Body of pancreas (tissue), 4 donors: ENCODE data around the gene HERC5. TPM values are rescaled to one million over a fixed set of nuclear protein-coding genes. Genes with fewer than 3 reads are reported as not detected.

ENCODE experiments used
- ATAC-seq: fragments of 150-250 bp; one replicate; pipeline ENCODE4 v1.9.1; 2016
- DNase-seq, 4 donors: peaks; one replicate each; pipeline ENCODE4 v3.0.0-alpha.2; 2019
- H3K27ac ChIP-seq, 4 donors: fragments of 200-600 bp; sonication (generic); 1 replicate in 3 of 4; 2 replicates in 1 of 4; pipeline versions ENCODE4 v1.5.1 to v1.6.1; 2016 to 2019; ENCODE audit warnings: mild to moderate bottlenecking in 1 of 4, mixed read lengths in 1 of 4, moderate library complexity in 1 of 4
- H3K27me3 ChIP-seq, 2 donors: fragments of 200-600 bp; sonication (generic); one replicate each; pipeline ENCODE4 v1.6.0; 2016; ENCODE audit warnings: mild to moderate bottlenecking in 1 of 2
- H3K36me3 ChIP-seq, 2 donors: fragments of 200-600 bp; sonication (generic); replicated peaks in 1 of 2; 2 replicates each; pipeline ENCODE4 v1.5.1; 2016; ENCODE audit warnings: low read depth in 2 of 2; ENCODE audit not compliant: insufficient read depth in 1 of 2
- H3K4me1 ChIP-seq: fragments of 200-600 bp; sonication (generic); one replicate; pipeline ENCODE4 v1.6.0; 2016
- H3K4me3 ChIP-seq, 2 donors: fragments of 200-600 bp; sonication (generic); 1 replicate in 1 of 2; 2 replicates in 1 of 2; pipeline ENCODE4 v1.5.1; 2016 to 2019
- H3K9me3 ChIP-seq, 3 donors: fragments of 200-600 bp; sonication (generic); 1 replicate in 2 of 3; 2 replicates in 1 of 3; pipeline ENCODE4 v1.5.1; 2016
- CTCF ChIP-seq, 7 experiments: fragments of 450-650 bp in 4 of 7; fragments of 200-600 bp in 3 of 7; sonication (generic) in 3 of 7; IDR thresholded peaks; one replicate each; pipeline ENCODE4 v1.5.1; 2016 to 2019; ENCODE audit warnings: antibody characterized with exemption in 7 of 7
- POLR2A ChIP-seq, 3 donors: fragments of 450-650 bp; IDR thresholded peaks; one replicate each; pipeline ENCODE4 v1.6.1; 2016; ENCODE audit warnings: antibody characterized with exemption in 3 of 3, mild to moderate bottlenecking in 2 of 3
- WGBS, 2 donors: methylation state at CpG; one replicate each; pipeline ENCODE4 v1.1.5; 2017; 5-methylcytosine and 5-hydroxymethylcytosine counted together
- intact Hi-C: fragments of 100-400 bp; cut with DNase I; formaldehyde crosslinking; loops from one replicate; pipeline ENCODE4 v1.15.1; 2023
- total RNA-seq, 2 donors: library from RNA; depleted of rRNA; stranded (reverse); fragments of >200 nt; gene quantifications; one replicate each; pipeline ENCODE4 v1.1.0, GENCODE V29; 2016

HERC5 gene
- total RNA-seq = 1 to 10 TPM; 2.6 to 3.9 TPM

- Histone ChIP-seq H3K4me3 (peak within 1 kb of the TSS; percentile 73 to 83), H3K36me3 (no peaks in the 10 kb centered on the region), H3K27me3 (no peaks in the 10 kb centered on the region), H3K9me3 (no peaks in the 10 kb centered on the region), H3K4me1 (peaks cover 11% of the 10 kb centered on the region), H3K27ac (peak within 1 kb of the TSS; percentile 26 to 84 (median 79))
- peak; percentile 39 to 92 (median 67) for TF ChIP-seq CTCF (IDR thresholded peaks at IDR 0.05)
- peak; percentile 57 to 79 (median 79) for TF ChIP-seq POLR2A (IDR thresholded peaks at IDR 0.05)
- intact Hi-C loops = loop anchor here (10.0 kb wide), 1 partner anchor 232 kb away; no protein-coding TSS in a partner anchor
- DNase-seq = peak; percentile 91 to 94 (median 92)
- ATAC-seq = peak; percentile 94
- WGBS, 2 donors = 0 to 1% methylated on average over 27 to 57 of the region's 57 CpGs
These were observed at the start of gene HERC5 for GRCh38 chr4:88456670-88457306. Gene HERC5 (plus strand): TSS chr4:88457119. CDS start chr4:88457270, 151 bp downstream.

GRCh38 chr4:88409206-88409605 is 47.7 kb upstream of the HERC5 start:
- ATAC-seq (no peak), DNase-seq (no peak)
- no peak for TF ChIP-seq POLR2A (IDR thresholded peaks at IDR 0.05)
- TF ChIP-seq CTCF (IDR thresholded peaks at IDR 0.05) = no peak
- intact Hi-C loops = no loop called here
- no peak overlapping the region for H3K4me3 ChIP-seq
- no peaks in the 10 kb centered on the region for H3K9me3 ChIP-seq
- 82 to 89% methylated on average over 2 of the region's 2 CpGs for WGBS, 2 donors
- no peaks in the 10 kb centered on the region for H3K4me1 ChIP-seq
- H3K27ac ChIP-seq = no peak overlapping the region
- no peaks in the 10 kb centered on the region for H3K27me3 ChIP-seq
- H3K36me3 ChIP-seq = no peaks in the 10 kb centered on the region

GRCh38 chr4:88409789-88410188 is 47.1 kb upstream of the HERC5 start:
- no peak overlapping the region for H3K27ac ChIP-seq
- no peaks in the 10 kb centered on the region for H3K4me1 ChIP-seq
- H3K9me3 ChIP-seq = no peaks in the 10 kb centered on the region
- H3K27me3 ChIP-seq = no peaks in the 10 kb centered on the region
- TF ChIP-seq CTCF (IDR thresholded peaks at IDR 0.05) (no peak), POLR2A (IDR thresholded peaks at IDR 0.05) (no peak)
- H3K36me3 ChIP-seq = no peaks in the 10 kb centered on the region
- 100% methylated on average over 1 of the region's 1 CpG for WGBS, 2 donors
- DNase-seq (no peak), ATAC-seq (no peak)
- no peak overlapping the region for H3K4me3 ChIP-seq
- intact Hi-C loops = no loop called here

GRCh38 chr4:88411491-88412096 is 45.3 kb upstream of the HERC5 start:
- TF ChIP-seq CTCF (IDR thresholded peaks at IDR 0.05) (no peak), POLR2A (IDR thresholded peaks at IDR 0.05) (no peak)
- no peak for ATAC-seq
- intact Hi-C loops = no loop called here
- no peaks in the 10 kb centered on the region for H3K9me3 ChIP-seq
- 92 to 93% methylated on average over 3 of the region's 3 CpGs for WGBS, 2 donors
- no peaks in the 10 kb centered on the region for H3K4me1 ChIP-seq
- H3K27me3 ChIP-seq = no peaks in the 10 kb centered on the region
- no peak overlapping the region for H3K27ac ChIP-seq
- H3K4me3 ChIP-seq = no peak overlapping the region
- no peaks in the 10 kb centered on the region for H3K36me3 ChIP-seq
- no peak for DNase-seq
